BLaER1 treated with 17β-estradiol and CSF1 and Interleukin-3, amounts not matched to agents 10 nM and 100 nM (cell line): ENCODE measurements around the gene CLIP1.

Experiments
- H3K27ac ChIP-seq, 11 experiments: shearing (Covaris generic); formaldehyde crosslinking; 2 replicates each; pipeline ENCODE4 v1.8.1; 2022
- H3K27me3 ChIP-seq, 11 experiments: shearing (Covaris generic); formaldehyde crosslinking; 2 replicates each; pipeline ENCODE4 v1.8.1; 2022
- H3K36me3 ChIP-seq, 11 experiments: shearing (Covaris generic); formaldehyde crosslinking; 2 replicates each; pipeline ENCODE4 v1.8.1; 2022
- H3K4me1 ChIP-seq, 10 experiments: shearing (Covaris generic); formaldehyde crosslinking; 2 replicates each; pipeline ENCODE4 v1.8.1; 2022
- H3K4me2 ChIP-seq, 11 experiments: shearing (Covaris generic); formaldehyde crosslinking; 2 replicates each; pipeline ENCODE4 v1.8.1; 2022
- H3K4me3 ChIP-seq, 10 experiments: shearing (Covaris generic); formaldehyde crosslinking; 2 replicates each; pipeline ENCODE4 v1.8.1; 2022
- H3K9ac ChIP-seq, 11 experiments: shearing (Covaris generic); formaldehyde crosslinking; 2 replicates each; pipeline ENCODE4 v1.8.1; 2022
- H3K9me3 ChIP-seq, 11 experiments: shearing (Covaris generic); formaldehyde crosslinking; replicated peaks in 1 of 11; 2 replicates each; pipeline ENCODE4 v1.8.1; 2022
- H4K20me1 ChIP-seq, 11 experiments: shearing (Covaris generic); formaldehyde crosslinking; 2 replicates each; pipeline ENCODE4 v1.8.1; 2022
- Cebpa-rat ChIP-seq, 11 experiments: shearing (Covaris generic); IDR thresholded peaks; 2 replicates each; pipeline ENCODE4 v1.8.1; 2022

The CLIP1 gene

DNA sequence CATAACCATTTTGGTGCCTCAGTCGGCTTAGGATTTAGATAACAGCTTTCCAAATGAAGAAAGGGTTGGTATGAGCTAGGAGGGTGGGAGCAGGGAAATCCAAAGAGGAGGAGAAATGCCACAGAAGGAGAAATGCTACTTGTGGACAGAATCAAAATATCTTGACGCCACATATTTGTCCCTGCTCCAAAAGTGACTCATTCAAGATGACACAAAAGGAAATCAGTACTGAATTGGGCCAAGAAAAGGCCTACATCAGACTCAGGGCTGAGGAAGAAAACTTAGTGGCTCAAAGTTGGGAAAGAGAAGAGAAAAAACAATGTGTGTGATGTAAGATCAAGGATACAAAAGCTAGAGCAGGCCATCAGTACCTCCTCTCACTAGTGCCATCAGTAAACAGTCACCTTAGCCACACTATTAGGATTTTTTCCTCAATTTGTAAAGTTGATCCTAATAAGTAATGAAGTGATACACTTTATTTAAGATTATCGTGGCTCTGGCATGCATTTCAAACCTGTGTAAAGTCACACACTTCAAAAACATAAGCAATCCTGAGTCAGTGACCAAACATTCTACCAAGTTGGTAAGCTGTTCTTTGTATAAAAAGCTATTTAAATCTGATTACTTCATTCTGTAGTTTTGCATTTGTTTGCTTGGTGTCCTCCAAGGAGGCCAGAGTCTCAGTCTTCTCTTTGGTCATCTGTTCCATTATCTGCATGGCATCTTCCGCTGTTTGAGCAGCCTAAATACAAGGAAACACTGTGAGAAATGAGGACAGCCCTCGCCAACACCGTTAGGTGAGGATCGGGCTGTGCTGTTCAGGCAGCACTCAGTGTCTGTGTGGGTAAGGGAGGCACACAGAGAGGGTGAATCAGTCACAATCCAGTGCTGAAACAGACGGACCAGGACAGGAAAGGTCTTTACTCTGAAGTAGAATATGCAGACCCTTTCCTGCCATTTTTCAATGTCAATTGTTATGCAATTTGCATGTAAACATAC is 103.6 kb downstream of the CLIP1 start:
- TF ChIP-seq Cebpa-rat (IDR thresholded peaks at IDR 0.05): no peak
- Histone ChIP-seq H3K27me3 (no peaks in the 10 kb centered on the region), H4K20me1 (peaks cover 0 to 16% (median 0%) of the 10 kb centered on the region in 11 experiments; a peak in 2 of 22 replicates), H3K4me2 (peak overlapping the region in 5 of 11 experiments; percentile 1 to 54 (median 46); a peak in 9 of 22 replicates), H3K9me3 (no peaks in the 10 kb centered on the region), H3K9ac (peak overlapping the region in 2 of 11 experiments; percentile 22 to 39; a peak in 2 of 22 replicates), H3K36me3 (peaks cover 60 to 100% (median 97%) of the 10 kb centered on the region in 11 experiments), H3K4me3 (no peak overlapping the region), H3K4me1 (peaks cover 0 to 25% (median 16%) of the 10 kb centered on the region in 10 experiments; a peak in 18 of 20 replicates), H3K27ac (peak overlapping the region in 4 of 11 experiments; percentile 4 to 52 (median 36); a peak in 6 of 22 replicates)

DNA sequence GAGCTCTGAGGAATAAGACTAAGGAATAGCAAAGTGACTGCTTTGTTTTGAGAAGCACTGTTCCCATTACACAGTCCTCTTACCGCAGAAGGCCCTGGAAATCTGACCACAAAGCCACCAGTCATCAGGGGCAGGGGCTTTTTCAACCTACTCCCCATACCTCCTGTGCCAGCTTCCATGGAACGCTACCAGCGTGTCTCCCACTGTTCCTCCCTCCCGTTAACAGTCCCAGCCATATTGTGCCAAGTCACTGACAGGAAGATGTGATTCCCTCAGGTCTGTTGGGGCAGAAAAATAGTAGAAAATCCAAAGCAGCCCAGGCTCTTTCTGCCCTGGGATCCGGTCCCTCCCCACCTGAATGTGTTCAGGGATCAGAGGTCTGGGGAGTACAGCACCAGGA is 109.5 kb downstream of the CLIP1 start:
- Histone ChIP-seq H3K27me3 (no peaks in the 10 kb centered on the region), H3K4me2 (peak overlapping the region; percentile 55 to 98 (median 80)), H3K9me3 (no peaks in the 10 kb centered on the region), H3K4me1 (peaks cover 39 to 75% (median 64%) of the 10 kb centered on the region in 10 experiments), H3K9ac (peak overlapping the region; percentile 17 to 75 (median 48); a peak in 18 of 22 replicates), H3K4me3 (no peak overlapping the region), H3K27ac (peak overlapping the region in 10 of 11 experiments; percentile 14 to 87 (median 72); a peak in 20 of 22 replicates), H3K36me3 (peaks cover 22 to 69% (median 41%) of the 10 kb centered on the region in 11 experiments), H4K20me1 (peaks cover 0 to 4% (median 0%) of the 10 kb centered on the region in 11 experiments; a peak in 1 of 22 replicates)
- TF ChIP-seq Cebpa-rat (IDR thresholded peaks at IDR 0.05): no peak

DNA sequence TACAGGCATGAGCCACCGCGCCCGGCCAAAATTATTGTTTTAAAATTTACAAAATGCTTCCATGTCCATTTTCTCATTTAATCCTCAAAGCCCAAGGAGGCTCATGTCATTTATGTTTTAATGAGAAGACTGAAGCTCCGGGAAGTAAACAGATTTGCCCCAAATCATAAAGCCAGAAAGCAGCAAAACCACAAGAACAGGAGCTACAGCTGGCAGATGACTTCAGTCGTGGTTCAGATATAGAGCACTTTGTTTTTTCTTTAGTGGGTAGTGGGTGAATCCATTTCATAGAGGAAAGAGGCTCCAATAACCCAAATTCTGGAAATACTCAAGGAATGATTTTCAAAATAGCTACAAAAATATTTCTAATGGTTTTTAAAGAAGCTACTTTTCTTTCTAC is 110.8 kb downstream of the CLIP1 start:
- no peaks in the 10 kb centered on the region for H3K27me3 ChIP-seq
- H3K4me1 ChIP-seq: peaks cover 39 to 88% (median 75%) of the 10 kb centered on the region in 10 experiments
- peak overlapping the region; percentile 55 to 98 (median 78) for H3K4me2 ChIP-seq
- peak overlapping the region; percentile 6 to 75 (median 55); a peak in 18 of 22 replicates for H3K9ac ChIP-seq
- peak overlapping the region in 10 of 11 experiments; percentile 36 to 87 (median 72); a peak in 18 of 22 replicates for H3K27ac ChIP-seq
- peak overlapping the region in 4 of 10 experiments; percentile 29 to 39 (median 37); a peak in 4 of 20 replicates for H3K4me3 ChIP-seq
- no peaks in the 10 kb centered on the region for H3K9me3 ChIP-seq
- H3K36me3 ChIP-seq: peaks cover 11 to 68% (median 30%) of the 10 kb centered on the region in 11 experiments
- no peak for TF ChIP-seq Cebpa-rat (IDR thresholded peaks at IDR 0.05)
- H4K20me1 ChIP-seq: peaks cover 0 to 4% (median 0%) of the 10 kb centered on the region in 11 experiments; a peak in 1 of 22 replicates

DNA sequence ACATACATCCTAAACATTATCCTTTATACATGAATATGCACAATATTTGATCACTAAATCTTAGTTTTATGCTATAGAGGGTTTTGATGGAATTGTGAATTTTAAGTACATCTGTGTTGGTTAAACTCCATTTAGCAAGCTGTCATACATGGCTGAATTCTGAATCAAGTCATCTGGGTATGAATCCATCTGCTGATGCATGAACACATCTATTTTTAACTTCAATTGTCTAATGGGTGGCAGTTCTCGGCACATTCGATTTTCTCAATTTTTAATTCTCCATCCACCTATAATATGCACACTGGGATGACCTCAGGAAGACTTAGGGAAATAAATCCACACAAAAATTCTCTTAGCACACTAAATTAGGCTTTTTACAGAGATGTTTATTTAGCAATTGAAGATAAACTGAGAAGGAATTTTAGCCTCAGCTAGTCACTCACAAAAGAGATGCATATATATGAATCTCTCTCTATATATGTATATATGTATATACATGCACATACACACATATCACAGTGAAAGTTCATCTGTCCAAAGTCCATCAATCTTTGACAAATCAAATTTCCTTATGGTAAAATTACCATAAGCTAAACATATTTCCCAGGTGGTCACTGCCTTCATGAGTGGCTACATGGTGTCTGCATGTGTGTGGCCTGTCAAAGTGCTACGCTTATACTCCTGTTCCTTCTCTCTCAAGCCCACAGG is 111.7 kb downstream of the CLIP1 start:
- peaks cover 2 to 68% (median 27%) of the 10 kb centered on the region in 11 experiments for H3K36me3 ChIP-seq
- TF ChIP-seq Cebpa-rat (IDR thresholded peaks at IDR 0.05): no peak
- H3K9ac ChIP-seq: peak overlapping the region in 8 of 11 experiments; percentile 47 to 75 (median 56); a peak in 15 of 22 replicates
- H3K27me3 ChIP-seq: no peaks in the 10 kb centered on the region
- H4K20me1 ChIP-seq: peaks cover 0 to 4% (median 0%) of the 10 kb centered on the region in 11 experiments; a peak in 1 of 22 replicates
- peak overlapping the region in 8 of 11 experiments; percentile 66 to 87 (median 76); a peak in 17 of 22 replicates for H3K27ac ChIP-seq
- H3K9me3 ChIP-seq: no peaks in the 10 kb centered on the region
- H3K4me1 ChIP-seq: peaks cover 39 to 97% (median 81%) of the 10 kb centered on the region in 10 experiments
- peak overlapping the region; percentile 55 to 98 (median 78) for H3K4me2 ChIP-seq
- peak overlapping the region in 4 of 10 experiments; percentile 35 to 47 (median 38); a peak in 5 of 20 replicates for H3K4me3 ChIP-seq

DNA sequence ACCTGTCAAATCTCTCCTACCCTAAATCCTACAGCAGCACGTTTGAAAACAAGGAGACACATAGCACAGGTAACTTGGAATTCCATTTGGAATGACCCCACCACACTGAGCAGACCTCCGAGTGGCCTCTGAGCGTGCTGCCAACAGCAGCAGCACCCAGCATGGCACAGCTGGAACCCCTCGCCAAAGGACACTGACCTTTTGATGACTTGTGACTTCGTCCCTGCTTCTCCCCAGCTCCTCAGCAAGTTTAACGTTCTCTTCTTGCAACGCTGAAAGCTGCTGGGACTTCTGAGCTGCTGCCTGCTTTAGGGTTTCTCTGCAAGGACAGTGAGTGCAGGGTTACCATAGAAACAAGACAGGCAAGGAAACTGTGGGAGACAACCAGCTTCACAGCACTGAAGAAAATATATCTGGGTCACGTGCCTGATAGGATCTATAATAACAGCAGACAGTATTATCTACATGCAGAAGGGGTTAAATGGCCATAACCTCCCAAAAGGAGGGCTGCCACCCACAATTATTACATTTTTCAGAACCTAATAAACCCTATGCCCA is 112.8 kb downstream of the CLIP1 start:
- Histone ChIP-seq H3K4me3 (peak overlapping the region in 4 of 10 experiments; percentile 37 to 60 (median 48); a peak in 6 of 20 replicates), H3K27ac (peak overlapping the region in 7 of 11 experiments; percentile 34 to 87 (median 78); a peak in 13 of 22 replicates)
- no peak for TF ChIP-seq Cebpa-rat (IDR thresholded peaks at IDR 0.05)

DNA sequence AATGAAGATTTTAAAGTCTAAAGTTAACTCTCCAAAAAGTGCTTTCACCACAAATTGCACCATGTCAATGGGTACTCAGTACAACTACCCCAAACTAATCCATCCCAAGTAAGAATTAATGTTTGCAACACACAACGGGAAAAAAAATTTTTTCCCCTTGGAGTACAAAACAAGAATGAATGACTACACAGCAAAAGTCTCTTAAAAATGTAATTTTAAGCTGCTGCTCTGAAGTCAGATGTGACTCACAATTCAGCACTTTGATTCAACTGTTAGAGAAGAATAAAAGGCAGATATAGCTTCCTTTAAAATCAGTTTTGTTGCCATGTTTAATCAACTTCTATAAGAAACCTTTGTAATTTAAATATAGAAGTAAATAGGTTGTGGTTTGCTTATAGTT is 113.7 kb downstream of the CLIP1 start:
- peaks cover 40 to 100% (median 95%) of the 10 kb centered on the region in 10 experiments for H3K4me1 ChIP-seq
- H3K27me3 ChIP-seq: no peaks in the 10 kb centered on the region
- peak overlapping the region in 6 of 11 experiments; percentile 9 to 87 (median 44); a peak in 6 of 22 replicates for H3K27ac ChIP-seq
- H4K20me1 ChIP-seq: peaks cover 0 to 4% (median 0%) of the 10 kb centered on the region in 11 experiments; a peak in 1 of 22 replicates
- TF ChIP-seq Cebpa-rat (IDR thresholded peaks at IDR 0.05): no peak
- H3K9me3 ChIP-seq: no peaks in the 10 kb centered on the region
- H3K4me3 ChIP-seq: peak overlapping the region in 3 of 10 experiments; percentile 5 to 60 (median 47); a peak in 3 of 20 replicates
- H3K4me2 ChIP-seq: peak overlapping the region in 10 of 11 experiments; percentile 7 to 98 (median 80); a peak in 18 of 22 replicates
- peak overlapping the region in 2 of 11 experiments; percentile 68 to 75; a peak in 4 of 22 replicates for H3K9ac ChIP-seq
- H3K36me3 ChIP-seq: peaks cover 0 to 67% (median 19%) of the 10 kb centered on the region in 11 experiments; a peak in 17 of 22 replicates

More for the DNA sequence above, 112.8 kb downstream of the CLIP1 start:
- H3K4me1 ChIP-seq: peaks cover 39 to 100% (median 91%) of the 10 kb centered on the region in 10 experiments
- peak overlapping the region; percentile 6 to 98 (median 78); a peak in 20 of 22 replicates for H3K4me2 ChIP-seq
- H4K20me1 ChIP-seq: peaks cover 0 to 4% (median 0%) of the 10 kb centered on the region in 11 experiments; a peak in 1 of 22 replicates
- H3K9me3 ChIP-seq: no peaks in the 10 kb centered on the region
- H3K27me3 ChIP-seq: no peaks in the 10 kb centered on the region
- peaks cover 0 to 68% (median 27%) of the 10 kb centered on the region in 11 experiments; a peak in 18 of 22 replicates for H3K36me3 ChIP-seq
- H3K9ac ChIP-seq: peak overlapping the region in 8 of 11 experiments; percentile 3 to 77 (median 47); a peak in 13 of 22 replicates

DNA sequence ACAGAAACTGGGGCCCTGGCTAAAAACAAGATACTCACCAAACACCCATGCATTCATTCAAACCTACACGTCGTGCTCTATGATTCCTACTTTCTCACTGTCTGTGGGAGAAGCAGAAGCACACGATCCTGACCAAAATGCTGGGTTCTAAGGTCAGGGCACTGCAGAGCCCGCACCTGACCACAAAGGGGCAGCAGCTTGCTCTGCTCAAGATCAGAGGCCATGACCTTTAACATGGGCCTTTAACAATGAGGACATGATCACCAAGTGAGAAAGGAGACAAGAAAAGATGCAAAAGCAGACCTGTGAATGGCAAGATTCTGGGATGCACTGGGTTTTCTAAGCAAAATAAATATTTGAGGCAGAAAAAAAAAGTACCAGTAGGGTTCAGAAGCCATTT is 116.1 kb downstream of the CLIP1 start:
- Histone ChIP-seq H3K4me1 (peaks cover 32 to 91% (median 88%) of the 10 kb centered on the region in 10 experiments), H3K4me2 (peak overlapping the region in 5 of 11 experiments; percentile 83 to 98 (median 87); a peak in 8 of 22 replicates), H3K27me3 (no peaks in the 10 kb centered on the region), H3K27ac (no peak overlapping the region), H4K20me1 (peaks cover 0 to 2% (median 0%) of the 10 kb centered on the region in 11 experiments; a peak in 1 of 22 replicates), H3K9me3 (no peaks in the 10 kb centered on the region), H3K4me3 (no peak overlapping the region), H3K36me3 (peaks cover 8 to 85% (median 32%) of the 10 kb centered on the region in 11 experiments; a peak in 19 of 22 replicates), H3K9ac (no peak overlapping the region)
- TF ChIP-seq Cebpa-rat (IDR thresholded peaks at IDR 0.05): no peak
